HepG2 (cell line): Measurements from ENCODE around the gene PIEZO1. TPM values are rescaled to one million over a fixed set of nuclear protein-coding genes. Genes with fewer than 3 reads are reported as not detected.

Experiments
- BCLAF1 ChIP-seq: fragments of 450-650 bp; IDR thresholded peaks from 2 replicates; pipeline ENCODE4 v1.6.1; 2017; ENCODE audit warnings: mild to moderate bottlenecking
- CSRNP1 ChIP-seq: sonication (generic); formaldehyde crosslinking; IDR thresholded peaks from 2 replicates; pipeline ENCODE4 v1.8.1; 2023; ENCODE audit warnings: mild to moderate bottlenecking, missing genetic modification reagents
- GFI1 ChIP-seq: sonication (generic); formaldehyde crosslinking; IDR thresholded peaks from 2 replicates; pipeline ENCODE4 v1.5.0; 2020; ENCODE audit warnings: missing genetic modification reagents, mild to moderate bottlenecking, borderline replicate concordance
- HINFP ChIP-seq: sonication (generic); formaldehyde crosslinking; IDR thresholded peaks from 2 replicates; pipeline ENCODE4 v1.4.0; 2020; ENCODE audit warnings: low read depth, mild to moderate bottlenecking, missing genetic modification reagents
- HNRNPK ChIP-seq: fragments of 200-400 bp; formaldehyde crosslinking; IDR thresholded peaks from 2 replicates; pipeline ENCODE4 v1.6.1; 2018; ENCODE audit warnings: low read length, low read depth, moderate library complexity, mild to moderate bottlenecking; ENCODE audit not compliant: poor library complexity, severe bottlenecking
- IRF9 ChIP-seq: sonication (generic); formaldehyde crosslinking; IDR thresholded peaks from 2 replicates; pipeline ENCODE4 v1.8.0; 2022; ENCODE audit warnings: missing genetic modification reagents, mild to moderate bottlenecking, borderline replicate concordance
- LCORL ChIP-seq, 2 experiments: fragments of 450-650 bp in 1 of 2; sonication (generic) in 1 of 2; formaldehyde crosslinking in 1 of 2; IDR thresholded peaks; 2 replicates each; pipeline versions ENCODE4 v1.5.0 to v1.6.1; 2017 to 2020; ENCODE audit warnings: antibody characterized with exemption in 1 of 2, missing genetic modification reagents in 1 of 2
- MBD4 ChIP-seq: IDR thresholded peaks from 2 replicates; pipeline ENCODE4 v1.6.1; 2012; ENCODE audit warnings: low read length, inconsistent platforms, borderline replicate concordance
- MTA1 ChIP-seq: sonication (generic); formaldehyde crosslinking; IDR thresholded peaks from 2 replicates; pipeline ENCODE4 v1.4.0; 2020; ENCODE audit warnings: missing genetic modification reagents, mild to moderate bottlenecking, borderline replicate concordance
- MYC ChIP-seq: sonication (generic); formaldehyde crosslinking; IDR thresholded peaks from 2 replicates; pipeline ENCODE4 v1.9.0; 2021; ENCODE audit warnings: missing genetic modification reagents, borderline replicate concordance
- NFE2 ChIP-seq: sonication (generic); formaldehyde crosslinking; IDR thresholded peaks from 2 replicates; pipeline ENCODE4 v1.4.0; 2020; ENCODE audit warnings: missing genetic modification reagents
- PCBP1 ChIP-seq: fragments of 200-400 bp; formaldehyde crosslinking; IDR thresholded peaks from 2 replicates; pipeline ENCODE4 v1.6.1; 2017; ENCODE audit warnings: mild to moderate bottlenecking, low read depth, low read length, borderline replicate concordance
- PHF8 ChIP-seq: sonication (generic); formaldehyde crosslinking; IDR thresholded peaks from 2 replicates; pipeline ENCODE4 v1.5.0; 2020; ENCODE audit warnings: missing genetic modification reagents
- RAD21 ChIP-seq: fragments of 450-650 bp; formaldehyde crosslinking; IDR thresholded peaks from 2 replicates; pipeline ENCODE4 v1.5.0; 2020; ENCODE audit warnings: mild to moderate bottlenecking
- REXO4 ChIP-seq: sonication (generic); formaldehyde crosslinking; IDR thresholded peaks from 2 replicates; pipeline ENCODE4 v1.8.0; 2022; ENCODE audit warnings: missing genetic modification reagents, mild to moderate bottlenecking, borderline replicate concordance
- RXRB ChIP-seq: IDR thresholded peaks from 2 replicates; pipeline ENCODE4 v1.6.1; 2016; ENCODE audit warnings: borderline replicate concordance, missing genetic modification reagents, missing compliant biosample characterization
- ZFP36L1 ChIP-seq: sonication (generic); formaldehyde crosslinking; IDR thresholded peaks from 2 replicates; pipeline ENCODE4 v1.8.0; 2022; ENCODE audit warnings: mild to moderate bottlenecking, missing genetic modification reagents, moderate library complexity
- ZNF550 ChIP-seq: sonication (generic); formaldehyde crosslinking; IDR thresholded peaks from 2 replicates; pipeline ENCODE4 v1.4.0; 2020; ENCODE audit warnings: mild to moderate bottlenecking, missing genetic modification reagents, borderline replicate concordance
- ZNF616 ChIP-seq: sonication (generic); formaldehyde crosslinking; IDR thresholded peaks from 2 replicates; pipeline ENCODE4 v1.5.0; 2020; ENCODE audit warnings: low read depth, mild to moderate bottlenecking, missing genetic modification reagents
- ZNF746 ChIP-seq: sonication (generic); formaldehyde crosslinking; IDR thresholded peaks from 2 replicates; pipeline ENCODE4 v1.8.0; 2022; ENCODE audit warnings: mild to moderate bottlenecking, missing genetic modification reagents
- ZSCAN29 ChIP-seq: sonication (generic); formaldehyde crosslinking; conservative IDR thresholded peaks from 2 replicates; pipeline ENCODE4 v1.4.0; 2020; ENCODE audit warnings: mild to moderate bottlenecking, missing genetic modification reagents
- polyA plus RNA-seq, 8 experiments: library from polyadenylated mRNA; depleted of rRNA in 3 of 8; stranded (reverse) in 7 of 8; unstranded in 1 of 8; fragments of >200 nt; fragmentation: Illumina TruSeq in 4 of 8; extraction: Trizol in 4 of 8; gene quantifications; 2 replicates each; pipeline versions ENCODE4 v1.2.1 to v1.2.3, GENCODE V29; 2011 to 2016; ENCODE audit warnings: low read depth in 4 of 8, missing spikeins in 1 of 8, mixed read lengths in 1 of 8; ENCODE audit not compliant: insufficient read depth in 1 of 8
- total RNA-seq, 5 experiments: library from RNA; depleted of rRNA; stranded (reverse); fragments of >200 nt; fragmentation: Illumina TruSeq; extraction: Trizol; gene quantifications; 2 replicates each; pipeline ENCODE4 v1.2.3, GENCODE V29; 2016; ENCODE audit warnings: low read depth in 1 of 5

The PIEZO1 gene
- total and polyA plus RNA-seq, 2 of the 13 experiments (the other 11 are each of a cell fraction or from before 2014, with no cell fraction given) = 67.9 to 85.0 TPM

GRCh38 chr16:88785106-88785924 lies at the start of gene PIEZO1 (continued):
- no peak for TF ChIP-seq BCLAF1
- 0 out of 2 replicates have a peak, but pooled peaks have one; percentile 26 for TF ChIP-seq ZNF550
- peak; percentile 68 for TF ChIP-seq PHF8
- peak; percentile 44; the same call in 1 of the 2 replicates for TF ChIP-seq GFI1
- no peak for TF ChIP-seq NFE2 (CRISPR knock-in tag)
- peak; percentile 99 for TF ChIP-seq MTA1 (CRISPR knock-in tag)
- peak; percentile 43; the same call in 1 of the 2 replicates for TF ChIP-seq RXRB (CRISPR knock-in tag)
- peak; percentile 91 for TF ChIP-seq MYC (CRISPR knock-in tag)
- TF ChIP-seq ZFP36L1 (CRISPR knock-in tag) = 0 out of 2 replicates have a peak, but pooled peaks have one; percentile 45
- TF ChIP-seq CSRNP1 (CRISPR knock-in tag) = peak; percentile 36; the same call in 1 of the 2 replicates
- 0 out of 2 replicates have a peak, but pooled peaks have one; percentile 70 for TF ChIP-seq ZSCAN29 (CRISPR knock-in tag)
- peak; percentile 73 for TF ChIP-seq HNRNPK
- TF ChIP-seq ZNF616 (CRISPR knock-in tag) = peak; percentile 70; the same call in 1 of the 2 replicates
- TF ChIP-seq MBD4 = no peak
- peak; percentile 82 for TF ChIP-seq HINFP (CRISPR knock-in tag)
- peak; percentile 93 for TF ChIP-seq RAD21
- peak; percentile 76 for TF ChIP-seq IRF9 (CRISPR knock-in tag)
- no peak for TF ChIP-seq LCORL (IDR thresholded peaks at IDR 0.05)
- peak; percentile 93 for TF ChIP-seq LCORL (CRISPR knock-in tag; IDR thresholded peaks at IDR 0.05)
- TF ChIP-seq PCBP1 = 0 out of 2 replicates have a peak, but pooled peaks have one; percentile 11
- TF ChIP-seq ZNF746 (CRISPR knock-in tag) = 0 out of 2 replicates have a peak, but pooled peaks have one; percentile 52
- TF ChIP-seq REXO4 (CRISPR knock-in tag) = peak; percentile 42; the same call in 1 of the 2 replicates
